ENCODE results near the gene CLIP2. TPM values are rescaled to one million over a fixed set of nuclear protein-coding genes. Genes with fewer than 3 reads are reported as not detected.
"Not testable (repeated sequence)": the region's sequence is repeated elsewhere in the genome, so short reads cannot be mapped to it uniquely, and the experiment has no call there.

The CLIP2 gene
- polyA plus RNA-seq, 1 of the 3 experiments (the other 2 are of a cell fraction): 14.3 TPM

- no peaks in the 10 kb centered on the region for H3K9me3 ChIP-seq
- H3K79me2 ChIP-seq (ENCODE audit: insufficient read depth): peaks cover 36% of the 10 kb centered on the region
- 3% methylated on average over 20 of the region's 20 CpGs for WGBS (ENCODE audit: low lambda C conversion rate)
- peak overlapping the region; percentile 92 for H3K4me2 ChIP-seq
- peak overlapping the region; percentile 65 to 82 for H3K4me3 ChIP-seq (ENCODE audit: low read depth in 2 of 2, low read length in 1 of 2)
- ChIA-PET CTCF (interaction anchor here (0.6 to 2.3 kb wide), 4 partner anchors 49 to 389 kb away, joined by 3 to 14 read pairs (median 4); no protein-coding TSS in a partner anchor), POLR2A (interaction anchor here (0.6 to 1.6 kb wide), 6 partner anchors 13 to 84 kb away, joined by 3 to 7 read pairs (median 4); partner anchors contain the start of genes CLIP2 and EIF4H)
- H3K9ac ChIP-seq: peak overlapping the region; percentile 91
- no peaks in the 10 kb centered on the region for H4K20me1 ChIP-seq (ENCODE audit: insufficient read depth)
- H3F3A ChIP-seq (replicated peaks; ENCODE audit: insufficient read depth): peaks cover 18% of the 10 kb centered on the region
- H3K4me1 ChIP-seq (ENCODE audit: control insufficient read depth in 1 of 2, insufficient read depth in 2 of 2, low read depth in 1 of 2, low read length in 1 of 2): peaks cover 5 to 6% of the 10 kb centered on the region in 2 experiments; a peak in 1 of 4 replicates
- no peaks in the 10 kb centered on the region for H3K27me3 ChIP-seq (ENCODE audit: insufficient read depth)
- H3K27ac ChIP-seq (ENCODE audit: low read depth in 2 of 2, low read length in 1 of 2): peak overlapping the region; percentile 92 to 96
- H3K36me3 ChIP-seq (replicated peaks in 1 of 2; ENCODE audit: control insufficient read depth in 1 of 2, insufficient read depth in 2 of 2, low read length in 1 of 2): peaks cover 0 to 18% of the 10 kb centered on the region in 2 experiments
- H3K9me2 ChIP-seq: no peaks in the 10 kb centered on the region
- no peak for DNase-seq
- peak overlapping the region; percentile 70 for H2AFZ ChIP-seq (ENCODE audit: low read depth)
- TF ChIP-seq TEAD4 (IDR thresholded peaks at IDR 0.05; ENCODE audit: borderline replicate concordance, insufficient read depth) (0 out of 2 replicates have a peak, but pooled peaks have one; percentile 18), JUND (IDR thresholded peaks at IDR 0.05) (no peak)
Measured at GRCh38 chr7:74254858-74255379, 34.3 kb upstream of the CLIP2 start.

GRCh38 chr7:74255461-74255860 is 33.7 kb upstream of the CLIP2 start:
- Histone ChIP-seq H2AFZ (ENCODE audit: low read depth) (peak overlapping the region; percentile 70; the same call in 1 of the 2 replicates), H3F3A (replicated peaks; ENCODE audit: insufficient read depth) (peaks cover 18% of the 10 kb centered on the region), H3K36me3 (replicated peaks in 1 of 2; ENCODE audit: control insufficient read depth in 1 of 2, insufficient read depth in 2 of 2, low read length in 1 of 2) (peaks cover 0 to 13% of the 10 kb centered on the region in 2 experiments), H3K79me2 (ENCODE audit: insufficient read depth) (peaks cover 36% of the 10 kb centered on the region), H3K27ac (ENCODE audit: low read depth in 2 of 2, low read length in 1 of 2) (peak overlapping the region in 1 of 2 experiments; percentile 96; a peak in 2 of 4 replicates), H3K4me3 (ENCODE audit: low read depth in 2 of 2, low read length in 1 of 2) (peak overlapping the region; percentile 65 to 82), H3K4me2 (peak overlapping the region; percentile 92), H3K9ac (peak overlapping the region; percentile 91; the same call in 1 of the 2 replicates)
- H3K9me2 ChIP-seq; H4K20me1 ChIP-seq (ENCODE audit: insufficient read depth); H3K27me3 ChIP-seq (ENCODE audit: insufficient read depth); H3K9me3 ChIP-seq; H3K4me1 ChIP-seq (ENCODE audit: control insufficient read depth in 1 of 2, insufficient read depth in 2 of 2, low read depth in 1 of 2, low read length in 1 of 2); DNase-seq; CTCF ChIA-PET: not testable (repeated sequence)
- POLR2A ChIA-PET: interaction anchor here (1.6 kb wide), 1 partner anchor 34 kb away, joined by 7 read pairs; the partner anchor contains the start of gene CLIP2
- 81% methylated on average over 6 of the region's 6 CpGs for WGBS (ENCODE audit: low lambda C conversion rate)

- no peaks in the 10 kb centered on the region for H3K9me3 ChIP-seq
- WGBS (ENCODE audit: low lambda C conversion rate): 89% methylated on average over 12 of the region's 12 CpGs
- H3K4me1 ChIP-seq (ENCODE audit: control insufficient read depth in 1 of 2, insufficient read depth in 2 of 2, low read depth in 1 of 2, low read length in 1 of 2): peaks cover 5 to 6% of the 10 kb centered on the region in 2 experiments; a peak in 1 of 4 replicates
- DNase-seq: no peak
- H3K9ac ChIP-seq: no peak overlapping the region
- H3K4me3 ChIP-seq (ENCODE audit: low read depth in 2 of 2, low read length in 1 of 2): no peak overlapping the region
- peaks cover 18% of the 10 kb centered on the region for H3F3A ChIP-seq (replicated peaks; ENCODE audit: insufficient read depth)
- CTCF ChIA-PET: interaction anchor here (0.6 to 3.0 kb wide), 3 partner anchors 50 to 145 kb away, joined by 3 to 14 read pairs (median 5); no protein-coding TSS in a partner anchor
- POLR2A ChIA-PET: no interaction called here
- peaks cover 34% of the 10 kb centered on the region for H3K79me2 ChIP-seq (ENCODE audit: insufficient read depth)
- H4K20me1 ChIP-seq (ENCODE audit: insufficient read depth): no peaks in the 10 kb centered on the region
- H3K4me2 ChIP-seq: no peak overlapping the region
- H3K9me2 ChIP-seq: no peaks in the 10 kb centered on the region
- H3K27me3 ChIP-seq (ENCODE audit: insufficient read depth): no peaks in the 10 kb centered on the region
- no peak overlapping the region for H2AFZ ChIP-seq (ENCODE audit: low read depth)
- peaks cover 0 to 4% of the 10 kb centered on the region in 2 experiments for H3K36me3 ChIP-seq (replicated peaks in 1 of 2; ENCODE audit: control insufficient read depth in 1 of 2, insufficient read depth in 2 of 2, low read length in 1 of 2)
- peak overlapping the region in 1 of 2 experiments; percentile 4; a peak in 1 of 4 replicates for H3K27ac ChIP-seq (ENCODE audit: low read depth in 2 of 2, low read length in 1 of 2)
- no peak for TF ChIP-seq GABPA (IDR thresholded peaks at IDR 0.05; ENCODE audit: low read depth)
- no peak for TF ChIP-seq RXRA (IDR thresholded peaks at IDR 0.05; ENCODE audit: borderline replicate concordance, low read depth)
- TF ChIP-seq YY1 (IDR thresholded peaks at IDR 0.05; ENCODE audit: low read depth): no peak
- no peak for TF ChIP-seq NRF1 (IDR thresholded peaks at IDR 0.05; ENCODE audit: low read depth, low read length)
- no peak for TF ChIP-seq MEF2A (IDR thresholded peaks at IDR 0.05; ENCODE audit: borderline replicate concordance, low read depth)
- TF ChIP-seq NFIC (IDR thresholded peaks at IDR 0.05; ENCODE audit: borderline replicate concordance): no peak
- TF ChIP-seq, protein P1, sequence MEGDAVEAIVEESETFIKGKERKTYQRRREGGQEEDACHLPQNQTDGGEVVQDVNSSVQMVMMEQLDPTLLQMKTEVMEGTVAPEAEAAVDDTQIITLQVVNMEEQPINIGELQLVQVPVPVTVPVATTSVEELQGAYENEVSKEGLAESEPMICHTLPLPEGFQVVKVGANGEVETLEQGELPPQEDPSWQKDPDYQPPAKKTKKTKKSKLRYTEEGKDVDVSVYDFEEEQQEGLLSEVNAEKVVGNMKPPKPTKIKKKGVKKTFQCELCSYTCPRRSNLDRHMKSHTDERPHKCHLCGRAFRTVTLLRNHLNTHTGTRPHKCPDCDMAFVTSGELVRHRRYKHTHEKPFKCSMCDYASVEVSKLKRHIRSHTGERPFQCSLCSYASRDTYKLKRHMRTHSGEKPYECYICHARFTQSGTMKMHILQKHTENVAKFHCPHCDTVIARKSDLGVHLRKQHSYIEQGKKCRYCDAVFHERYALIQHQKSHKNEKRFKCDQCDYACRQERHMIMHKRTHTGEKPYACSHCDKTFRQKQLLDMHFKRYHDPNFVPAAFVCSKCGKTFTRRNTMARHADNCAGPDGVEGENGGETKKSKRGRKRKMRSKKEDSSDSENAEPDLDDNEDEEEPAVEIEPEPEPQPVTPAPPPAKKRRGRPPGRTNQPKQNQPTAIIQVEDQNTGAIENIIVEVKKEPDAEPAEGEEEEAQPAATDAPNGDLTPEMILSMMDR (IDR thresholded peaks at IDR 0.05): no peak
- TF ChIP-seq, protein P2, sequence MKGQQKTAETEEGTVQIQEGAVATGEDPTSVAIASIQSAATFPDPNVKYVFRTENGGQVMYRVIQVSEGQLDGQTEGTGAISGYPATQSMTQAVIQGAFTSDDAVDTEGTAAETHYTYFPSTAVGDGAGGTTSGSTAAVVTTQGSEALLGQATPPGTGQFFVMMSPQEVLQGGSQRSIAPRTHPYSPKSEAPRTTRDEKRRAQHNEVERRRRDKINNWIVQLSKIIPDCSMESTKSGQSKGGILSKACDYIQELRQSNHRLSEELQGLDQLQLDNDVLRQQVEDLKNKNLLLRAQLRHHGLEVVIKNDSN (IDR thresholded peaks at IDR 0.05; ENCODE audit: borderline replicate concordance, low read depth): no peak
Measured at GRCh38 chr7:74256491-74257408, 32.5 kb upstream of the CLIP2 start.
